ENCODE results near the gene SAT2.

The SAT2 gene

GRCh38 chr17:7590743-7591142, 36.9 kb downstream of the SAT2 start:
- DNase-seq (ENCODE audit: low read depth) = no peak

GRCh38 chr17:7589891-7590691, 37.5 kb downstream of the SAT2 start, which contains the start of gene SOX15:
Gene SOX15, minus strand, starts transcription at chr17:7590094. Its CDS starts 418 bp downstream, at chr17:7589676.
- DNase-seq (ENCODE audit: low read depth) = no peak

GRCh38 chr17:7589204-7589868, 38.3 kb downstream of the SAT2 start:
- peak; percentile 51 for DNase-seq (ENCODE audit: low read depth)

GRCh38 chr17:7588553-7589203, 38.9 kb downstream of the SAT2 start:
- no peak for DNase-seq (ENCODE audit: low read depth)

GRCh38 chr17:7587420-7588151, 40.0 kb downstream of the SAT2 start:
- DNase-seq (ENCODE audit: low read depth) = no peak

GRCh38 chr17:7586673-7587419, 40.8 kb downstream of the SAT2 start:
- DNase-seq (ENCODE audit: low read depth) = no peak

- DNase-seq (ENCODE audit: low read depth) = peak; percentile 94
Measured at GRCh38 chr17:7583253-7584109, 44.1 kb downstream of the SAT2 start, which contains the start of gene MPDU1. Gene MPDU1, plus strand, starts transcription at chr17:7583852. Its CDS starts 11 bp downstream, at chr17:7583863.

GRCh38 chr17:7582396-7583252, 45.0 kb downstream of the SAT2 start:
- DNase-seq (ENCODE audit: low read depth) = no peak

- DNase-seq (ENCODE audit: low read depth) = no peak
Measured at GRCh38 chr17:7580604-7581575, 46.7 kb downstream of the SAT2 start.

GRCh38 chr17:7579834-7580603, 47.6 kb downstream of the SAT2 start:
- DNase-seq (ENCODE audit: low read depth) = no peak

GRCh38 chr17:7579001-7579833, 48.4 kb downstream of the SAT2 start, which contains the start of gene CD68:
Gene CD68, plus strand, starts transcription at chr17:7579638. Its CDS starts 40 bp downstream, at chr17:7579678.
- peak; percentile 73 for DNase-seq (ENCODE audit: low read depth)

- no peak for DNase-seq (ENCODE audit: low read depth)
Measured at GRCh38 chr17:7577327-7578199, 50.1 kb downstream of the SAT2 start.

- no peak for DNase-seq (ENCODE audit: low read depth)
Measured at GRCh38 chr17:7576432-7576937, 51.1 kb downstream of the SAT2 start.

Measured in activated T-cell treated with anti-CD3 and anti-CD28 coated beads for 24 hours (primary cell).